SIG-M5 (cell line): ENCODE measurements around the gene MET.

ENCODE experiments used
- DNase-seq: peaks from one replicate; lab custom pipeline; 2025; lab: John Stamatoyannopoulos, UW

The MET gene

GRCh38 chr7:116665332-116665996 lies 6.5 kb upstream of the MET start:
- DNase-seq = no peak

- no peak for DNase-seq
These were observed 2.2 kb upstream of the MET start for GRCh38 chr7:116669769-116670168.

GRCh38 chr7:116670409-116671015 lies 1.5 kb upstream of the MET start:
- DNase-seq = no peak

GRCh38 chr7:116671111-116671510 lies 885 bp upstream of the MET start:
- no peak for DNase-seq

GRCh38 chr7:116672596-116673456 lies 830 bp downstream of the MET start:
- DNase-seq = no peak

GRCh38 chr7:116673457-116673865 lies 1.5 kb downstream of the MET start:
- no peak for DNase-seq

GRCh38 chr7:116674508-116675173 lies 2.6 kb downstream of the MET start:
- no peak for DNase-seq

GRCh38 chr7:116675812-116676355 lies 3.9 kb downstream of the MET start:
- no peak for DNase-seq

- DNase-seq = no peak
These were observed 6.8 kb downstream of the MET start for GRCh38 chr7:116678780-116679179.

GRCh38 chr7:116679500-116679899 lies 7.5 kb downstream of the MET start:
- no peak for DNase-seq

GRCh38 chr7:116683786-116684185 lies 11.8 kb downstream of the MET start:
- DNase-seq = no peak

- DNase-seq = no peak
These were observed 14.0 kb downstream of the MET start for GRCh38 chr7:116686033-116686432.

GRCh38 chr7:116686812-116687419 lies 14.9 kb downstream of the MET start:
- DNase-seq = no peak

GRCh38 chr7:116687801-116688201 lies 15.8 kb downstream of the MET start:
- DNase-seq = no peak

GRCh38 chr7:116689790-116690259 lies 17.8 kb downstream of the MET start:
- DNase-seq = no peak

GRCh38 chr7:116691664-116692063 lies 19.7 kb downstream of the MET start:
- DNase-seq = no peak

GRCh38 chr7:116692401-116693308 lies 20.7 kb downstream of the MET start:
- no peak for DNase-seq

- DNase-seq = no peak
These were observed 24.7 kb downstream of the MET start for GRCh38 chr7:116696707-116697106.

GRCh38 chr7:116697152-116697551 lies 25.2 kb downstream of the MET start:
- DNase-seq = no peak

GRCh38 chr7:116697761-116698160 lies 25.8 kb downstream of the MET start:
- no peak for DNase-seq

GRCh38 chr7:116698396-116698795 lies 26.4 kb downstream of the MET start:
- DNase-seq = no peak
